HepG2 (cell line): ENCODE measurements around the gene RASSF4. TPM values are rescaled to one million over a fixed set of nuclear protein-coding genes. Genes with fewer than 3 reads are reported as not detected.

Source experiments
- BATF2 ChIP-seq: sonication (generic); formaldehyde crosslinking; IDR thresholded peaks from 2 replicates; pipeline ENCODE4 v1.8.0; 2022; ENCODE audit warnings: mild to moderate bottlenecking, missing genetic modification reagents, moderate library complexity
- IKZF1 ChIP-seq: fragments of 450-650 bp; IDR thresholded peaks from 2 replicates; pipeline ENCODE4 v1.7.1; 2016
- JDP2 ChIP-seq: sonication (generic); formaldehyde crosslinking; IDR thresholded peaks from 2 replicates; pipeline ENCODE4 v1.8.1; 2022; ENCODE audit warnings: missing genetic modification reagents, borderline replicate concordance
- MYPOP ChIP-seq: sonication (generic); formaldehyde crosslinking; IDR thresholded peaks from 2 replicates; pipeline ENCODE4 v1.8.1; 2023; ENCODE audit warnings: mild to moderate bottlenecking, moderate library complexity, missing genetic modification reagents
- SKIL ChIP-seq: sonication (generic); formaldehyde crosslinking; IDR thresholded peaks from 2 replicates; pipeline ENCODE4 v1.8.0; 2022; ENCODE audit warnings: missing genetic modification reagents, mild to moderate bottlenecking, moderate library complexity, borderline replicate concordance
- STAT6 ChIP-seq: sonication (generic); formaldehyde crosslinking; IDR thresholded peaks from 2 replicates; pipeline ENCODE4 v1.4.0; 2020; ENCODE audit warnings: missing genetic modification reagents, mild to moderate bottlenecking, borderline replicate concordance
- SUZ12 ChIP-seq: fragments of 150-350 bp; IDR thresholded peaks from 2 replicates; pipeline ENCODE4 v1.6.1; 2014; ENCODE audit warnings: low read depth, low read length
- THAP9 ChIP-seq: sonication (generic); formaldehyde crosslinking; IDR thresholded peaks from 2 replicates; pipeline ENCODE4; 2020; ENCODE audit warnings: missing genetic modification reagents, mild to moderate bottlenecking, borderline replicate concordance
- UBTF ChIP-seq: sonication (generic); formaldehyde crosslinking; IDR thresholded peaks from 2 replicates; pipeline ENCODE4 v1.4.0; 2020; ENCODE audit warnings: mild to moderate bottlenecking, missing genetic modification reagents
- ZBTB8A ChIP-seq: sonication (generic); formaldehyde crosslinking; IDR thresholded peaks from 2 replicates; pipeline ENCODE4 v1.4.0; 2020; ENCODE audit warnings: mild to moderate bottlenecking, low read depth, missing genetic modification reagents, borderline replicate concordance
- ZNF136 ChIP-seq: sonication (generic); formaldehyde crosslinking; IDR thresholded peaks from 2 replicates; pipeline ENCODE4 v1.8.1; 2022; ENCODE audit warnings: low read depth, mild to moderate bottlenecking, moderate library complexity, missing genetic modification reagents
- ZNF17 ChIP-seq: sonication (generic); formaldehyde crosslinking; IDR thresholded peaks from 2 replicates; pipeline ENCODE4 v1.5.0; 2020; ENCODE audit warnings: mild to moderate bottlenecking, missing genetic modification reagents
- ZNF354B ChIP-seq: sonication (generic); formaldehyde crosslinking; IDR thresholded peaks from 2 replicates; pipeline ENCODE4 v1.8.0; 2022; ENCODE audit warnings: mild to moderate bottlenecking, missing genetic modification reagents
- ZNF841 ChIP-seq: sonication (generic); formaldehyde crosslinking; IDR thresholded peaks from 2 replicates; pipeline ENCODE4 v1.8.1; 2023; ENCODE audit warnings: missing genetic modification reagents, borderline replicate concordance
- ZSCAN25 ChIP-seq: sonication (generic); formaldehyde crosslinking; IDR thresholded peaks from 2 replicates; pipeline ENCODE4 v1.8.0; 2022; ENCODE audit warnings: mild to moderate bottlenecking, missing genetic modification reagents
- polyA plus RNA-seq, 8 experiments: library from polyadenylated mRNA; depleted of rRNA in 3 of 8; stranded (reverse) in 7 of 8; unstranded in 1 of 8; fragments of >200 nt; fragmentation: Illumina TruSeq in 4 of 8; extraction: Trizol in 4 of 8; gene quantifications; 2 replicates each; pipeline versions ENCODE4 v1.2.1 to v1.2.3, GENCODE V29; 2011 to 2016; ENCODE audit warnings: low read depth in 4 of 8, missing spikeins in 1 of 8, mixed read lengths in 1 of 8; ENCODE audit not compliant: insufficient read depth in 1 of 8
- total RNA-seq, 5 experiments: library from RNA; depleted of rRNA; stranded (reverse); fragments of >200 nt; fragmentation: Illumina TruSeq; extraction: Trizol; gene quantifications; 2 replicates each; pipeline ENCODE4 v1.2.3, GENCODE V29; 2016; ENCODE audit warnings: low read depth in 1 of 5

Gene RASSF4
- total and polyA plus RNA-seq, 2 of the 13 experiments (the other 11 are each of a cell fraction or from before 2014, with no cell fraction given): 34.0 to 51.7 TPM

GRCh38 chr10:44976352-44977198 is 17.0 kb downstream of the RASSF4 start (continued):
- TF ChIP-seq UBTF (CRISPR knock-in tag) (peak; percentile 48), JDP2 (CRISPR knock-in tag) (no peak; the same call in 1 of the 2 replicates), ZBTB8A (CRISPR knock-in tag) (no peak), THAP9 (peak; percentile 59; the same call in 1 of the 2 replicates), ZNF354B (CRISPR knock-in tag) (no peak), IKZF1 (no peak), BATF2 (CRISPR knock-in tag) (peak; percentile 68), ZNF17 (CRISPR knock-in tag) (no peak), SUZ12 (no peak), MYPOP (0 out of 2 replicates have a peak, but pooled peaks have one; percentile 14), STAT6 (CRISPR knock-in tag) (no peak; the same call in 1 of the 2 replicates), ZNF136 (CRISPR knock-in tag) (no peak), ZNF841 (CRISPR knock-in tag) (0 out of 2 replicates have a peak, but pooled peaks have one; percentile 47), SKIL (CRISPR knock-in tag) (peak; percentile 43; the same call in 1 of the 2 replicates), ZSCAN25 (0 out of 2 replicates have a peak, but pooled peaks have one; percentile 22)
